Sigmoid colon (tissue), 7 donors: ENCODE results near the gene GALNT13. TPM values are rescaled to one million over a fixed set of nuclear protein-coding genes. Genes with fewer than 3 reads are reported as not detected.

ENCODE experiments used
- DNase-seq: peaks from one replicate; pipeline ENCODE4 v3.0.0-alpha.2; 2019
- H3K27ac ChIP-seq, 4 donors: fragments of 200-600 bp; sonication (generic); one replicate each; pipeline ENCODE4 v1.5.1; 2016 to 2019; ENCODE audit warnings: mild to moderate bottlenecking in 1 of 4
- H3K27me3 ChIP-seq, 3 donors: fragments of 200-600 bp; sonication (generic); one replicate each; pipeline ENCODE4 v1.5.1; 2019; ENCODE audit warnings: mild to moderate bottlenecking in 1 of 3
- H3K36me3 ChIP-seq, 4 donors: fragments of 200-600 bp; sonication (generic); one replicate each; pipeline ENCODE4 v1.5.1; 2016 to 2019
- H3K4me1 ChIP-seq, 4 donors: fragments of 200-600 bp; sonication (generic); one replicate each; pipeline ENCODE4 v1.5.1; 2017 to 2019
- H3K4me3 ChIP-seq, 4 donors: fragments of 200-600 bp; sonication (generic); one replicate each; pipeline ENCODE4 v1.5.1; 2017 to 2019; ENCODE audit warnings: mild to moderate bottlenecking in 2 of 4, moderate library complexity in 1 of 4
- H3K9me3 ChIP-seq, 4 donors: fragments of 200-600 bp in 3 of 4; sonication (generic) in 3 of 4; one replicate each; pipeline versions ENCODE4 v1.5.1 to v1.6.1; 2013 to 2019
- EP300 ChIP-seq, 4 donors: sonication (generic); formaldehyde crosslinking; IDR thresholded peaks; one replicate each; pipeline ENCODE4 v1.6.1; 2017; ENCODE audit warnings: antibody characterized with exemption in 4 of 4
- POLR2A ChIP-seq, 2 donors: fragments of 450-650 bp; IDR thresholded peaks; one replicate each; pipeline ENCODE4 v1.6.1; 2016; ENCODE audit warnings: antibody characterized with exemption in 2 of 2, mild to moderate bottlenecking in 2 of 2, moderate library complexity in 2 of 2
- POLR2AphosphoS5 ChIP-seq, 4 donors: sonication (generic); formaldehyde crosslinking; IDR thresholded peaks; one replicate each; pipeline ENCODE4 v1.6.1; 2017; ENCODE audit warnings: antibody characterized with exemption in 4 of 4
- WGBS, 2 donors: extraction: QIAGEN DNeasy Blood & Tissue Kit; methylation state at CpG; one replicate each; pipeline ENCODE4 v1.1.7; 2013; 5-methylcytosine and 5-hydroxymethylcytosine counted together
- intact Hi-C: fragments of 100-400 bp; cut with DNase I; formaldehyde crosslinking; loops from one replicate; pipeline ENCODE4 v1.15.1; 2023
- polyA plus RNA-seq, 3 donors: library from polyadenylated mRNA; stranded (reverse); fragments of 200-250 nt; gene quantifications; one replicate each; pipeline ENCODE4 v1.2.3, GENCODE V29; 2013
- total RNA-seq, 4 donors: library from RNA; depleted of rRNA; stranded (reverse); fragments of >200 nt; gene quantifications; one replicate each; pipeline ENCODE4 v1.1.0, GENCODE V29; 2016
- TF ChIP-seq, protein P1 (sequence below), 4 experiments: fragments of 450-650 bp in 3 of 4; fragments of 200-600 bp in 1 of 4; IDR thresholded peaks; one replicate each; pipeline ENCODE4 v1.5.1; 2016 to 2019; ENCODE audit warnings: antibody characterized with exemption in 4 of 4, mild to moderate bottlenecking in 3 of 4, moderate library complexity in 2 of 4
- donor health status: healthy with polysubstance abuse.
- donor health status: Bipolar disorder and iron deficiency.
- donor health status: healthy.

GALNT13 gene
- 1 to 10 TPM in 2 of 4 donors, under 1 TPM in 2; 0.81 to 2.5 (median 1.3) TPM for total RNA-seq
- polyA plus RNA-seq: under 1 TPM in 2 of 3 donors, not detected in 1; under 0.01 to 0.25 TPM

GRCh38 chr2:153871231-153872221 lies at the start of gene GALNT13:
TSS of gene GALNT13 (plus strand) at chr2:153871922.
- Histone ChIP-seq H3K4me1 (peaks cover 0 to 26% (median 14%) of the 10 kb centered on the region in 4 donors), H3K27me3 (peaks cover 0 to 46% (median 18%) of the 10 kb centered on the region in 3 donors), H3K36me3 (no peaks in the 10 kb centered on the region), H3K9me3 (no peaks in the 10 kb centered on the region), H3K4me3 (peak within 1 kb of the TSS; percentile 10 to 47 (median 33)), H3K27ac (no peak within 1 kb of the TSS)
- intact Hi-C loops: no loop called here
- WGBS, 2 donors: 4 to 7% methylated on average over 93 of the region's 93 CpGs
- peak; percentile 70 for DNase-seq
- TF ChIP-seq POLR2A (IDR thresholded peaks at IDR 0.05): no peak
- TF ChIP-seq, protein P1, sequence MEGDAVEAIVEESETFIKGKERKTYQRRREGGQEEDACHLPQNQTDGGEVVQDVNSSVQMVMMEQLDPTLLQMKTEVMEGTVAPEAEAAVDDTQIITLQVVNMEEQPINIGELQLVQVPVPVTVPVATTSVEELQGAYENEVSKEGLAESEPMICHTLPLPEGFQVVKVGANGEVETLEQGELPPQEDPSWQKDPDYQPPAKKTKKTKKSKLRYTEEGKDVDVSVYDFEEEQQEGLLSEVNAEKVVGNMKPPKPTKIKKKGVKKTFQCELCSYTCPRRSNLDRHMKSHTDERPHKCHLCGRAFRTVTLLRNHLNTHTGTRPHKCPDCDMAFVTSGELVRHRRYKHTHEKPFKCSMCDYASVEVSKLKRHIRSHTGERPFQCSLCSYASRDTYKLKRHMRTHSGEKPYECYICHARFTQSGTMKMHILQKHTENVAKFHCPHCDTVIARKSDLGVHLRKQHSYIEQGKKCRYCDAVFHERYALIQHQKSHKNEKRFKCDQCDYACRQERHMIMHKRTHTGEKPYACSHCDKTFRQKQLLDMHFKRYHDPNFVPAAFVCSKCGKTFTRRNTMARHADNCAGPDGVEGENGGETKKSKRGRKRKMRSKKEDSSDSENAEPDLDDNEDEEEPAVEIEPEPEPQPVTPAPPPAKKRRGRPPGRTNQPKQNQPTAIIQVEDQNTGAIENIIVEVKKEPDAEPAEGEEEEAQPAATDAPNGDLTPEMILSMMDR (IDR thresholded peaks at IDR 0.05): no peak

DNA sequence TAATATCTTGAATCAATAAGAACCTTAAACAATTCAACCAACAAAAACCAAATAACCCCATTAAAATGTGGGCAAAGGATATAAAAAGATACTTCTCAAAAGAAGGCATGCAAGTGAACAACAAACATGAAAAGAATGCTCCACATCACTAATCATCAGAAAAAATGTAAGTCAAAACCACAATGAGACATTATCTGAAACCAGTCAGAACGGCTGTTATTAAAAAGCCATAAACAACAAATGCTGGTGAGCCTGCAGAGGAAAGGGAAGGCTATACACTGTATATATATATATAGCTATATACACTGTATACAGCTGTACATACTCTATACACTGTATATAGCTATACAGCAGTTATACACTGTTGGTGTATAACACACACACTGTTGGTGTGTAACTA lies 47.8 kb upstream of the GALNT13 start:
- H3K9me3 ChIP-seq: peaks cover 0 to 2% (median 0%) of the 10 kb centered on the region in 4 donors
- no peaks in the 10 kb centered on the region for H3K4me1 ChIP-seq
- TF ChIP-seq, protein P1 (IDR thresholded peaks at IDR 0.05): no peak
- no peak for TF ChIP-seq POLR2AphosphoS5 (IDR thresholded peaks at IDR 0.05)
- TF ChIP-seq EP300 (IDR thresholded peaks at IDR 0.05): no peak
- no peak for TF ChIP-seq POLR2A (IDR thresholded peaks at IDR 0.05)
- no peak for DNase-seq
- no peaks in the 10 kb centered on the region for H3K27me3 ChIP-seq
- H3K27ac ChIP-seq: no peak overlapping the region
- H3K4me3 ChIP-seq: no peak overlapping the region
- intact Hi-C loops: no loop called here
- H3K36me3 ChIP-seq: no peaks in the 10 kb centered on the region
- 53 to 68% methylated on average over 1 of the region's 1 CpG for WGBS, 2 donors

DNA sequence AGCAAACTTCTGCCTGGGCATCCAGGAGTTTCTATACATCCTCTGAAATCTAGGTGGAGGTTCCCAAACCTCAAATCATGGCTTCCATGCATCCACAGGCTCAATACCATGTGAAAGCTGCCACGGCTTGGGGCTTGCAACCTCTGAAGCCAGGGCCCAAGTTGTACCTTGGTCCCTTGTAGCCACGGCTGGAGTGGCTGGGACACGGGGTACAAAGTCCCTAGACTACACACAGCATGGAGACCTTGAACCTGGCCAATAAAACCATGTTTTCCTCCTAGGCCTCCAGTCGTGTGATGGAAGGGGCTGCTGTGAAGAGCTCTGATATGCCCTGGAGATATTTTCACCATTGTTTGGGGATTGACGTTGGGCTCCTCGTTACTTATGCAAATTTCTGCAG lies 43.4 kb upstream of the GALNT13 start:
- 61 to 72% methylated on average over 6 of the region's 6 CpGs for WGBS, 2 donors
- intact Hi-C loops: no loop called here

GRCh38 chr2:153834662-153835061 lies 37.1 kb upstream of the GALNT13 start:
- no peak for DNase-seq
- H3K4me3 ChIP-seq: no peak overlapping the region
- intact Hi-C loops: no loop called here
- no peaks in the 10 kb centered on the region for H3K4me1 ChIP-seq
- WGBS, 2 donors: 71 to 79% methylated on average over 2 of the region's 2 CpGs
- no peaks in the 10 kb centered on the region for H3K27me3 ChIP-seq
- H3K9me3 ChIP-seq: peaks cover 0 to 6% (median 0%) of the 10 kb centered on the region in 4 donors
- no peaks in the 10 kb centered on the region for H3K36me3 ChIP-seq
- H3K27ac ChIP-seq: no peak overlapping the region
- TF ChIP-seq, protein P1 (IDR thresholded peaks at IDR 0.05): no peak
- TF ChIP-seq EP300 (IDR thresholded peaks at IDR 0.05) (no peak), POLR2AphosphoS5 (IDR thresholded peaks at IDR 0.05) (no peak), POLR2A (IDR thresholded peaks at IDR 0.05) (no peak)

More for the DNA sequence above, 43.4 kb upstream of the GALNT13 start:
- DNase-seq: no peak
- H3K4me1 ChIP-seq: no peaks in the 10 kb centered on the region
- peaks cover 0 to 2% (median 0%) of the 10 kb centered on the region in 4 donors for H3K9me3 ChIP-seq
- H3K36me3 ChIP-seq: no peaks in the 10 kb centered on the region
- no peak overlapping the region for H3K27ac ChIP-seq
- H3K4me3 ChIP-seq: no peak overlapping the region
- no peak for TF ChIP-seq POLR2AphosphoS5 (IDR thresholded peaks at IDR 0.05)
- TF ChIP-seq, protein P1 (IDR thresholded peaks at IDR 0.05): no peak
- no peak for TF ChIP-seq EP300 (IDR thresholded peaks at IDR 0.05)
- no peaks in the 10 kb centered on the region for H3K27me3 ChIP-seq
